ENCODE data around the gene GIMAP6. TPM values are rescaled to one million over a fixed set of nuclear protein-coding genes. Genes with fewer than 3 reads are reported as not detected.

GIMAP6 gene
- total RNA-seq, 1 donor from 2014 or later: not detected

GRCh38 chr7:150595361-150595760 is 36.8 kb downstream of the GIMAP6 start:
- FAIRE-seq (no peak), DNase-seq (ENCODE audit: low read depth) (no peak)
- no peak for TF ChIP-seq CTCF (IDR thresholded peaks at IDR 0.05; ENCODE audit: insufficient read depth, low read length, severe bottlenecking)
- H3K4me3 ChIP-seq (ENCODE audit: low read depth, low read length): no peak overlapping the region
- no peaks in the 10 kb centered on the region for H3K27me3 ChIP-seq (ENCODE audit: control insufficient read depth, insufficient read depth, low read length)
- H3K36me3 ChIP-seq (ENCODE audit: control insufficient read depth, insufficient read depth, low read length): no peaks in the 10 kb centered on the region

- no peaks in the 10 kb centered on the region for H3K36me3 ChIP-seq (ENCODE audit: control insufficient read depth, insufficient read depth, low read length)
- no peak for TF ChIP-seq CTCF (IDR thresholded peaks at IDR 0.05; ENCODE audit: insufficient read depth, low read length, severe bottlenecking)
- H3K4me3 ChIP-seq (ENCODE audit: low read depth, low read length): no peak overlapping the region
- no peaks in the 10 kb centered on the region for H3K27me3 ChIP-seq (ENCODE audit: control insufficient read depth, insufficient read depth, low read length)
- FAIRE-seq: no peak
- no peak for DNase-seq (ENCODE audit: low read depth)
Measured at GRCh38 chr7:150594805-150595204, 37.4 kb downstream of the GIMAP6 start.

GRCh38 chr7:150587551-150587950 is 44.6 kb downstream of the GIMAP6 start:
- Histone ChIP-seq H3K27me3 (ENCODE audit: control insufficient read depth, insufficient read depth, low read length) (no peaks in the 10 kb centered on the region), H3K4me3 (ENCODE audit: low read depth, low read length) (no peak overlapping the region), H3K36me3 (ENCODE audit: control insufficient read depth, insufficient read depth, low read length) (no peaks in the 10 kb centered on the region)
- DNase-seq (ENCODE audit: low read depth) (no peak), FAIRE-seq (no peak)
- no peak for TF ChIP-seq CTCF (IDR thresholded peaks at IDR 0.05; ENCODE audit: insufficient read depth, low read length, severe bottlenecking)

GRCh38 chr7:150586785-150587152 is 45.4 kb downstream of the GIMAP6 start:
- FAIRE-seq (no peak), DNase-seq (ENCODE audit: low read depth) (peak; percentile 8)
- Histone ChIP-seq H3K4me3 (ENCODE audit: low read depth, low read length) (no peak overlapping the region), H3K27me3 (ENCODE audit: control insufficient read depth, insufficient read depth, low read length) (no peaks in the 10 kb centered on the region), H3K36me3 (ENCODE audit: control insufficient read depth, insufficient read depth, low read length) (no peaks in the 10 kb centered on the region)
- no peak for TF ChIP-seq CTCF (IDR thresholded peaks at IDR 0.05; ENCODE audit: insufficient read depth, low read length, severe bottlenecking)

GRCh38 chr7:150586068-150586784 is 46.0 kb downstream of the GIMAP6 start:
- Histone ChIP-seq H3K36me3 (ENCODE audit: control insufficient read depth, insufficient read depth, low read length) (no peaks in the 10 kb centered on the region), H3K27me3 (ENCODE audit: control insufficient read depth, insufficient read depth, low read length) (no peaks in the 10 kb centered on the region), H3K4me3 (ENCODE audit: low read depth, low read length) (no peak overlapping the region)
- DNase-seq (ENCODE audit: low read depth): no peak
- no peak for TF ChIP-seq CTCF (IDR thresholded peaks at IDR 0.05; ENCODE audit: insufficient read depth, low read length, severe bottlenecking)
- peak; percentile 75 for FAIRE-seq

- Histone ChIP-seq H3K4me3 (ENCODE audit: low read depth, low read length) (no peak overlapping the region), H3K36me3 (ENCODE audit: control insufficient read depth, insufficient read depth, low read length) (no peaks in the 10 kb centered on the region), H3K27me3 (ENCODE audit: control insufficient read depth, insufficient read depth, low read length) (no peaks in the 10 kb centered on the region)
- no peak for FAIRE-seq
- DNase-seq (ENCODE audit: low read depth): no peak
- no peak for TF ChIP-seq CTCF (IDR thresholded peaks at IDR 0.05; ENCODE audit: insufficient read depth, low read length, severe bottlenecking)
Measured at GRCh38 chr7:150585199-150585598, 47.0 kb downstream of the GIMAP6 start.
